GM18873 (cell line): ENCODE measurements around the gene UNC45B.
"Not testable (repeated sequence)": the region's sequence is repeated elsewhere in the genome, so short reads cannot be mapped to it uniquely, and the experiment has no call there.

Experiments
- ATAC-seq: cut with Tn5 transposase; IDR thresholded peaks from one replicate; pipeline ENCODE4 v1.9.1; 2021; ENCODE audit warnings: mild to moderate bottlenecking, moderate library complexity, moderate number of reproducible peaks; ENCODE audit not compliant: unreplicated experiment, low FRiP score

Gene UNC45B, protein sequence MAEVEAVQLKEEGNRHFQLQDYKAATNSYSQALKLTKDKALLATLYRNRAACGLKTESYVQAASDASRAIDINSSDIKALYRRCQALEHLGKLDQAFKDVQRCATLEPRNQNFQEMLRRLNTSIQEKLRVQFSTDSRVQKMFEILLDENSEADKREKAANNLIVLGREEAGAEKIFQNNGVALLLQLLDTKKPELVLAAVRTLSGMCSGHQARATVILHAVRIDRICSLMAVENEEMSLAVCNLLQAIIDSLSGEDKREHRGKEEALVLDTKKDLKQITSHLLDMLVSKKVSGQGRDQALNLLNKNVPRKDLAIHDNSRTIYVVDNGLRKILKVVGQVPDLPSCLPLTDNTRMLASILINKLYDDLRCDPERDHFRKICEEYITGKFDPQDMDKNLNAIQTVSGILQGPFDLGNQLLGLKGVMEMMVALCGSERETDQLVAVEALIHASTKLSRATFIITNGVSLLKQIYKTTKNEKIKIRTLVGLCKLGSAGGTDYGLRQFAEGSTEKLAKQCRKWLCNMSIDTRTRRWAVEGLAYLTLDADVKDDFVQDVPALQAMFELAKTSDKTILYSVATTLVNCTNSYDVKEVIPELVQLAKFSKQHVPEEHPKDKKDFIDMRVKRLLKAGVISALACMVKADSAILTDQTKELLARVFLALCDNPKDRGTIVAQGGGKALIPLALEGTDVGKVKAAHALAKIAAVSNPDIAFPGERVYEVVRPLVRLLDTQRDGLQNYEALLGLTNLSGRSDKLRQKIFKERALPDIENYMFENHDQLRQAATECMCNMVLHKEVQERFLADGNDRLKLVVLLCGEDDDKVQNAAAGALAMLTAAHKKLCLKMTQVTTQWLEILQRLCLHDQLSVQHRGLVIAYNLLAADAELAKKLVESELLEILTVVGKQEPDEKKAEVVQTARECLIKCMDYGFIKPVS

GRCh38 chr17:35147375-35147905 is at the start of gene UNC45B:
Gene UNC45B (plus strand): TSS chr17:35147817. CDS start chr17:35148264, 447 bp downstream.
- no peak for ATAC-seq

- ATAC-seq, result no peak
Measured at GRCh38 chr17:35099908-35100307, 47.7 kb upstream of the UNC45B start.

DNA sequence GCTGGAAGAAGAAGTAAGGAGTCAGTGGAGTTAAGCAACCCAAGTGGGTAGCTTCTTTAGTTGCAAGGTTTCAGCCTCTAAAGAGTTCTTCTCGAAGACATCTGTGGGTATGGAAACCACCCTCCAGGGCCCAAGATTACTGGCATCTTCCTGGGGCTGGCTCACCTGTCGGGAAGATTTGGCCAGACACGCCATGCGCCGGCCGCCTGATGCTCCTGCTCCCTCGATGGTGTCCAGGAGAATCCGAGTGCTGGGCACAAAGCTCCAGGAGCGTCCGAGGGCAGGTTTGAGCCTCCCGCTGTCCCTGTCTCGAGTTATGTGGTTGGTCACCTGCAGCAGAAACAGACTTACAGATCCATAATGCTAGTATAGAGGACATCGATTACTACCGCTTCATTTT is 46.6 kb upstream of the UNC45B start:
- no peak for ATAC-seq

- no peak for ATAC-seq
Measured at GRCh38 chr17:35101725-35102124, 45.9 kb upstream of the UNC45B start.

GRCh38 chr17:35103271-35103670 is 44.3 kb upstream of the UNC45B start:
- ATAC-seq, result no peak

DNA sequence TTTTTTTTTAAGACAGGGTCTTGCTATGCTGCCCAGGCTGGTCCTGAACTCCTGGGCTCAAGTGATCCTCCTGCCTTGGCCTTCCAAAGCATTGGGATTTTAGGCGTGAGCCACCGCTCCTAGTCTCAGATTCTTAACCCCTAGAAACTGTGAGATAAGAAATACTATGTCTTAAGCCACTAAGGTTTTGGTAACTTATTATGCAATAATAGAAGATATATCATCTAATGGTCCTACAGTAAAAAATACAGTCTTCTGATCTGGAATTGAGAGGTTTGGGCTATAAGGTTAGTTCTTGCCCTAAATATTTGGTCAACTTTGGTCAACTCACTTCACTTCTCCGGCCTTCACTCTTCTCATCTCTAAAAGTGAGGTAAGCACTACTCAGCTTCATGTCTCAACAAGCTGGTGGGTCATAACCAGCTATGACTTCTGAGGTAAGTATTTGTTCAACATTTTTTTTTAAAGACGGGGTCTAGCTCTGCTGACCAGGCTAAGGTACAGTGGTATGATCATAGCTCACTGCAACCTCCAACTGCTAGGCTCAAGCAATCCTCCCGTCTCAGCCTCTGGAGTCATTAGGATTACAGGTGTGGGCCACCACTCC is 42.7 kb upstream of the UNC45B start:
- ATAC-seq, result no peak

- not testable (repeated sequence) for ATAC-seq
Measured at GRCh38 chr17:35110791-35111190, 36.8 kb upstream of the UNC45B start.

DNA sequence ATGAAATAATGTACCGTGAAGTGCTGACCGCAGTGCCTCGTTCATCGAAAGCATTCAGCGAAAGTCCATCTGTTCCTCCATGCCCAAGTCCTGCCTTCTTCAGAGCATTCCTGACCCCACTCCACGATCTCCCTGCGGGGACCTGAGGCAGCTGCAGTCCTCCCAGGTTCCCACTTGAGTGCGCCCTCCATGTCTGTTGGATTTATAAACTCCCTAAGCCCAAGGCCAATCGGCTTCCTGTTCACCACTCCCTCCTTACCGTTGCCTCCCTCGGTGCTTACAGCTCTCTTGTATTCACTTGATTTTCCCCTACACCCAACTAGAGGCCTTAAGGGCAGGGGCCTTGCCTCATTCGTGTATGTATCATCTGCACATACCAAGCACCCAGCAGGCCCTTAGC is 30.8 kb upstream of the UNC45B start:
- ATAC-seq, result no peak

- ATAC-seq, result no peak
Measured at GRCh38 chr17:35117984-35118383, 29.6 kb upstream of the UNC45B start.

DNA sequence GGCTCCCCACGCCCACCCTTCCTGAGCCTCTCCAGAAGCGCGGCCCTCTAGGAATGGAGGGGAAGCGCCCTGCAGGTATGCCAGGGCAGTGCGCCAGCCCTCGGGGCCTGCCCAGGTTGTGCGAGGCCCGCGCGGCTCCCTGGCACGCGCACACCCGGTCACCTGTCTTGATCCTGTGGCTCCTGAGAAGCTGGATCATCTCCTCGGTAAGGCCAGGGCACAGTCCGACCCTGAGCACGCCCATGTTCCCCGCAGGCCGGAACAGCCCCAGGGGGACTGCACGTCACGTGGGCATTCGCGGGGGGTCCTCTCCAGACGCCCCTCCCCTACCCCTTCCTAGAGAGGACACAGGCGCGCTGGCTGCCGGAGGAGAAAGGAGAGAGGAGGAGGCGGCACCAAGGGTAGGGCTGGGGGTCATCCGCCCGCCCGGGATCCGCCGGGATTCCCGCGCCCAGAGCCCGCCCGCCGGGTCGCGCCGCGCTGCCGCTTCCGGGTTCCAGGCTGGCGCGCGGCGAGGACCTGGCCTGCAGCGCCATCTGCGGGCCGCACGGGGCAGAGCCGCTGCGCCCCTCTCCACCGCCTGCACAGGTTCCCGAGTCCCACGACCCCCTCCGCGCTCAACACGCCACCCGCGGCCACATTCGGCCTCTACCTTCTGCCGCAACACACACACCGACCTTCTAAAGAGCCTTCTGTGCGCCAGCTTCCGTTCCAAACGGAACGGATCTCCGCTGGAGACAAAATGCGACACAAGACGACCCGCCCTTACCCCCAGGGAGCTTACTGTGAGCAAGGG is 28.0 kb upstream of the UNC45B start, which contains the start of gene RAD51D:
TSS of gene RAD51D (minus strand) at position 491 of the 796 bp plus-strand sequence. CDS start at position 244, 247 bp downstream.
- no peak for ATAC-seq

DNA sequence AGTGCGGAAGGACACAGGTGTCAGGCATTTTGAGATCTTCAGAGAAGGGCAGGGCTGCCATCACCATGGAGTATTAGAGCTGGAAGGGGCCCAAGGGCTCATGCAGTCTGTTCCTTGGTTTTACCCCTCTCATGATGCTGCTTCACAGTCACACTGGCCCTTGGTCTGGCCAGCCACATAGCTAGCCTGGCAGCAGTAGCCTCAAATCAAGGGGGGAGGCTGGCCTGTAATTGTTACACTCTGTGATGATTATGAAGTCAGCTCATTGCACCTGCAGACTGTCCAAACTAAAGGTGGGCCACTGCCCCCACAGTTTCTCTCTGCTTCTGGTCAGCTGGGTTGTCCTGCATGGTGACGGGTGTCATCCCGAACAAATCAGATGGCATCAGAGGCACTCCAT is 26.3 kb upstream of the UNC45B start, which contains the start of gene FNDC8:
TSS of gene FNDC8 (plus strand) at position 301 of the 400 bp plus-strand sequence. CDS start at position 380, 79 bp downstream.
- no peak for ATAC-seq

DNA sequence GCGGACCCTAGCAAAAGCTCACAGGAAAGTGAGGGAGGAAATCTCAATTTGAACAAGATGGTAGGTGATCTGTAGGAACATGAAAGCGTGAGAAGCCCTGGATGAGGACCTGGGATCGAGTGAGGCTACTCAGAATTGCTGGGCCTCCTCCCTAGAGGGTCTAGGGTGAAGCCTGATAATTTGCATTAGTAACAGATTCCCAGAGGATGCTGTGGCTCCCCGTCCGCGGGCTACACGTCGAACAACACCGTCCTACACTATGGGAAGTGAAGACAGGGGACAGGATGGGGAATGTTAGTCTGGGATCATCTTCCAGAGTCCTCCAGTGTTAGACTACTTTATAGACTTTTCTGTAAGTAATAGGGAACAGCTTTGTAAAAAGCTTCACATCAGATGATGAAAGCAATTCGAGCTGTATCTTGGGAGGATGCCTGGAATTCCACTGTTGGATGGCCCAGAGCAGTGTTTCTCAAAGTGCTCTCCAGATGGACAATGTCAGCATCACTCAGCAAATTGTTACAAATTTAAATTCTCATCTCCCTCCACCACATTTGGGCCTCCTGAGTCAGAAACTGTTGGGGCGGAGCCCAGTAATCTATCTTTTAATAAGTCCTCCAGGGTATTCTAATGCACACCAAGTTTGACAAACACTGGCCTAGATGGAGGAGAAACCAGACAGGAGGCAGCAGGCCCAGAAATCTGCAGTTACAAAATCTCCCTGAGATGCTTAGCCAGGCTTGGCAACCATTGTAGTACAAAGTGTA is 19.7 kb upstream of the UNC45B start:
- no peak for ATAC-seq

DNA sequence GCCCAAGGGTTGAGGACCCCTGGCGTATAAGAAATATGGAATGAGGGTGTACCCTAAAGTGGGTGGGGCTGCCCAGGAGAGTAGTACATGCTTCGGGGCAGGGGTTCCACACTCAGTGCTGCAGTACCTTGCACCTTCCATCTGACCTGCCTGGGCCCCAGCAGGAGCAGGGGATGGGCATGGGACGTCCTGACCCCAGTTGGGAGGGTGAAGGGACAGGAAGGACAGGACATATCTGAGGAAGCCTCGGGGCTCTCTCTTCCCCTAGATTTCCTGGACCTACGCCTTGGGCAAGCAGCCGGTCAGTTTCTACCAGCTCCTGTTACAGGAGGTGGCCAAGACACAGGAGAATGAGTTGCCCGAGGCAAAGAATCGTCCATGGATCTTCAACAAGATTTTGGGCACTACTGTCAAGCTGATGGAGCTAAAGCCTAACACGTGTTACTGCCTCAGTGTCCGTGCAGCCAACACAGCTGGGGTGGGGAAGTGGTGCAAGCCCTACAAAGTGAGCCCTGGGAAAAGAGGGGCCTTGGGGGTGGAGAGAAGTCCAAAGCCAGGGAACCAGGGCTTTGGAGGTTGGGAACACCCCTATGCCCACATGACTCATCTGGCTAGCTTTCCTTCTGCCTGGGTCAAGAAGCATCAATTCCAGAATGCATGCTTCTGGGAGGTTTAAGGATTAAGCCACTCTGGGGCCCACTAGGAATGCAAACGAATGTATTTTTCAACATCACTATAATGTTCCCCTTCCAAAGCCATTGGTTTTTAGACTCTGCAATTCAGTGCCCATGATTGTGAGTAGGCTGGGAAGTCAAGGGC is 18.3 kb upstream of the UNC45B start:
- no peak for ATAC-seq

GRCh38 chr17:35129973-35130351 is 17.7 kb upstream of the UNC45B start:
- ATAC-seq, result no peak

- no peak for ATAC-seq
Measured at GRCh38 chr17:35130392-35130791, 17.2 kb upstream of the UNC45B start.

DNA sequence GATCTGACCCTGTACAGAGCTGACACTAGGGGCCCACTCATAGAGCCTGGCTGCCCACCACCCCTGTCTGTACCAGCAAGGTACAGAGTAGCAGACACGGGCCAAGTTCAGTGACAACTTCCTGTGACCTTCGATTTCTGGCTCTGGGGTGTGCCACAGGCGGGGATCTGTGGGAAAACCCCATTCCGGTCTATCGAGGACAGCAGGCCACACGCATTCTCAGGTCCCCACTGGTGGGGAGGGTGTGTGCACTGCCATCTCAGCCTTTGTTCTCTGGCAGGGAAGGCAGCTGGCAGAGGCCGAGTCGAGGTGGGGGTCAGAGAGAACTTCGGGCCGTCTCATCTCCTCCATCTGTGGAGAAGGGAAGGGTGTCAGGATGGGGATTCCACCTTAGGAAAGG is 15.5 kb upstream of the UNC45B start:
- no peak for ATAC-seq

DNA sequence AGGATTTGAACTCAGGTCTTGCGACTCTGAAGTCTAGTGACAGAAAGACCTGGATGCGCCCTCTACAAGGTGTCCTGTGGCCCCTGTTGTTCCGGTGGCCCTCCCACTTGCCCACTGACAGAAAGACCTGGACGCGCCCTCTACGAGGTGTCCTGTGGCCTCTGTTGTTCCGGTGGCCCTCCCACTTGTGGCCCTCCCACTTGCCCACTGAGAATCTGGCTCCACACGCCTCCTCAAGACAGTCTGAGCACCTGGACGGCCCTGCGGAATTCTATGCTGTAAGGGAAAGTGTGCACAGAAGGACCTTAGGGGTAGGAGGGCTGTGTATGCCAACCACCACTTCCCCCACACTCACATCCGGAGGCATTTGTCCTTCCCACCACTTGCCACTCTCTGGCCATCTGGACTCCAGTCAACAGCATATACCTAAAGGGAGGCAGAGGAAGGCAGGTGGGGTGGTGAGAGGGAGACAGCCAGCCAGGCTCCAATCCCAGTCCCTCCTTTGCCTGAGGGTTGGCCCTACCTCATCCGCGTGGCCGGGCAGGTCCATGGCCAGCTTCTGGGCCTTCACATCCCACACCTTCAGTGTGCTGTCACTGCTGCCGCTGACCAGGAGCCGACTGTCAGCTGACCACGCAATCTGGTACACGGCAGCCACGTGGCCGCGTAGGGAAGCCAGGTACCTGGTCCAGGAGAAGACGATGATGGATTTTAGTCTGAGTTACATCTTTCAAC is 14.6 kb upstream of the UNC45B start:
- no peak for ATAC-seq
